ENCODE data around the gene SYNE2. TPM values are rescaled to one million over a fixed set of nuclear protein-coding genes. Genes with fewer than 3 reads are reported as not detected.

Gene SYNE2
- total and polyA plus RNA-seq, 10 of the 15 experiments (the other 5 are each of a cell fraction or from before 2014, with no cell fraction given), result 2.1 to 52.7 (median 38.1) TPM

DNA sequence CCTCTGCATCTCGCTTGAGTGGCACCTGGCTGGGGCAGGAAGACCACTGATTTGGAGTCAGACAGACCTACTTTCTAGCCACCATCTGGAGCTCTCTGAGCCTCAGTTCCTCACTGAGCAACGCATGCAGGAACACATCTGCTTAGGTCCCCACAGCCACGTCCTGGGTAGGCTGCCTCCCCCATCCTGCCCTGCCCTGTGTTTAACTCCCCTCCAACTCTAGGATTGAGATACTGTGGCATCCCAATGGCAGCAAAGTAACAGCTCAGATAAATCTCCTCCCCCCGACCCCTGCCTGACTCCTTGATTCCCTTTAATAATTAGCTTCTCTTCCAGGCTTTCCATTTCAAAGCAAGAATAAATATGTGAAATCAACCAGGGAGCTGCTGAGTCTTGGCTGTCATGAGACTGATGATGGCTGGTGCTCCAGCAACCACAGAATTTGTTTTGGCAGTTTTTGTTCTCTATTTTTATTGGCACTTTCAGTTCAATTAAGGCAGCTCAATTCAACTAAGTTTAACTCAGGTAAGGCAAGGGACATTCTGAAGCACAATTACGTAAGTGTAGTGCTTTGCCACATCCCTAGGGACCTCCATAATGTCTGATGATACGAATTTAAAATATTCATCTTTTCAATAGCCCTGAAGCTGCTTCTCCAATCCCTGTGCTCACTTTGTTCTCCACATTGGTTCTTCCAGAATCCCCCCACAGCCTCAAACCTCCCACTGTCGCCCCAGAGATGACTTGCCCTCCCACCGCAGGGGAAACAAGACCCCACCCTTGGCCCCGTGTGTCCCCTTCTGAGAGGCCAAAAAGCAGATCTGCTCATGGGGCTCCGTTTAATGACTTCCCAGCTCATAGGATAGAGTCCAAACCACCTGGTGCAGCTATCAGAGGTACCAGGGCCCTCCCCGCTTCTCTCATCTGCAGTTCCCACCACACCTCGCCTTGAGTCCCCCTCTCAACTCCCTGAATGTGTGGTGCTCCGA, 383.1 kb downstream of the SYNE2 start (continued):
- TF ChIP-seq HDAC2 (IDR thresholded peaks at IDR 0.05) (no peak), SUZ12 (IDR thresholded peaks at IDR 0.05; ENCODE audit: unreplicated experiment) (no peak), YY1 (IDR thresholded peaks at IDR 0.05; ENCODE audit: low read depth, low read length) (peak; percentile 49; the same call in 1 of the 2 replicates), TCF3 (IDR thresholded peaks at IDR 0.05; ENCODE audit: borderline replicate concordance, insufficient read depth, low read depth, low read length) (0 out of 2 replicates have a peak, but pooled peaks have one; percentile 57), ZZZ3 (IDR thresholded peaks at IDR 0.05; ENCODE audit: control insufficient read depth, insufficient read length, low read depth) (no peak), BHLHE40 (IDR thresholded peaks at IDR 0.05; ENCODE audit: borderline replicate concordance in 1 of 2, low read depth in 2 of 2, low read length in 1 of 2) (peak; percentile 48 to 84), CREM (IDR thresholded peaks at IDR 0.05; ENCODE audit: low read depth) (peak; percentile 56; the same call in 1 of the 2 replicates), FOXK2 (IDR thresholded peaks at IDR 0.05) (no peak), MYC (IDR thresholded peaks at IDR 0.05; ENCODE audit: insufficient read depth, insufficient read length, insufficient replicate concordance, low read length, severe bottlenecking) (peak; percentile 28), BCL11A (IDR thresholded peaks at IDR 0.05; ENCODE audit: low read depth, low read length) (peak; percentile 50; the same call in 1 of the 2 replicates), PAX5 (IDR thresholded peaks at IDR 0.05; ENCODE audit: borderline replicate concordance, low read depth, low read length) (peak; percentile 60; the same call in 1 of the 2 replicates), NBN (IDR thresholded peaks at IDR 0.05) (peak; percentile 63; the same call in 1 of the 2 replicates), TAF1 (IDR thresholded peaks at IDR 0.05; ENCODE audit: borderline replicate concordance, low read depth, low read length) (0 out of 2 replicates have a peak, but pooled peaks have one; percentile 25), RUNX3 (IDR thresholded peaks at IDR 0.05; ENCODE audit: low read length) (peak; percentile 93), ZBED1 (IDR thresholded peaks at IDR 0.05; ENCODE audit: borderline replicate concordance) (peak; percentile 66; the same call in 1 of the 2 replicates), POLR2A (IDR thresholded peaks at IDR 0.05; ENCODE audit: low read depth, low read length) (peak; percentile 76), PML (IDR thresholded peaks at IDR 0.05; ENCODE audit: low read length) (no peak), SUPT20H (IDR thresholded peaks at IDR 0.05; ENCODE audit: borderline replicate concordance, control insufficient read depth, low read depth, low read length) (no peak), MEF2B (IDR thresholded peaks at IDR 0.05; ENCODE audit: partially characterized antibody, poor library complexity, severe bottlenecking) (peak; percentile 97)
- TF ChIP-seq, protein P1, sequence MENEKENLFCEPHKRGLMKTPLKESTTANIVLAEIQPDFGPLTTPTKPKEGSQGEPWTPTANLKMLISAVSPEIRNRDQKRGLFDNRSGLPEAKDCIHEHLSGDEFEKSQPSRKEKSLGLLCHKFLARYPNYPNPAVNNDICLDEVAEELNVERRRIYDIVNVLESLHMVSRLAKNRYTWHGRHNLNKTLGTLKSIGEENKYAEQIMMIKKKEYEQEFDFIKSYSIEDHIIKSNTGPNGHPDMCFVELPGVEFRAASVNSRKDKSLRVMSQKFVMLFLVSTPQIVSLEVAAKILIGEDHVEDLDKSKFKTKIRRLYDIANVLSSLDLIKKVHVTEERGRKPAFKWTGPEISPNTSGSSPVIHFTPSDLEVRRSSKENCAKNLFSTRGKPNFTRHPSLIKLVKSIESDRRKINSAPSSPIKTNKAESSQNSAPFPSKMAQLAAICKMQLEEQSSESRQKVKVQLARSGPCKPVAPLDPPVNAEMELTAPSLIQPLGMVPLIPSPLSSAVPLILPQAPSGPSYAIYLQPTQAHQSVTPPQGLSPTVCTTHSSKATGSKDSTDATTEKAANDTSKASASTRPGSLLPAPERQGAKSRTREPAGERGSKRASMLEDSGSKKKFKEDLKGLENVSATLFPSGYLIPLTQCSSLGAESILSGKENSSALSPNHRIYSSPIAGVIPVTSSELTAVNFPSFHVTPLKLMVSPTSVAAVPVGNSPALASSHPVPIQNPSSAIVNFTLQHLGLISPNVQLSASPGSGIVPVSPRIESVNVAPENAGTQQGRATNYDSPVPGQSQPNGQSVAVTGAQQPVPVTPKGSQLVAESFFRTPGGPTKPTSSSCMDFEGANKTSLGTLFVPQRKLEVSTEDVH (IDR thresholded peaks at IDR 0.05; ENCODE audit: low read depth, partially characterized antibody), result no peak
- TF ChIP-seq, protein P2, sequence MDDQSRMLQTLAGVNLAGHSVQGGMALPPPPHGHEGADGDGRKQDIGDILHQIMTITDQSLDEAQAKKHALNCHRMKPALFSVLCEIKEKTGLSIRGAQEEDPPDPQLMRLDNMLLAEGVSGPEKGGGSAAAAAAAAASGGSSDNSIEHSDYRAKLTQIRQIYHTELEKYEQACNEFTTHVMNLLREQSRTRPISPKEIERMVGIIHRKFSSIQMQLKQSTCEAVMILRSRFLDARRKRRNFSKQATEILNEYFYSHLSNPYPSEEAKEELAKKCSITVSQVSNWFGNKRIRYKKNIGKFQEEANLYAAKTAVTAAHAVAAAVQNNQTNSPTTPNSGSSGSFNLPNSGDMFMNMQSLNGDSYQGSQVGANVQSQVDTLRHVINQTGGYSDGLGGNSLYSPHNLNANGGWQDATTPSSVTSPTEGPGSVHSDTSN (IDR thresholded peaks at IDR 0.05; ENCODE audit: insufficient replicate concordance, low read depth, low read length), result peak; percentile 82
- TF ChIP-seq, protein P3, sequence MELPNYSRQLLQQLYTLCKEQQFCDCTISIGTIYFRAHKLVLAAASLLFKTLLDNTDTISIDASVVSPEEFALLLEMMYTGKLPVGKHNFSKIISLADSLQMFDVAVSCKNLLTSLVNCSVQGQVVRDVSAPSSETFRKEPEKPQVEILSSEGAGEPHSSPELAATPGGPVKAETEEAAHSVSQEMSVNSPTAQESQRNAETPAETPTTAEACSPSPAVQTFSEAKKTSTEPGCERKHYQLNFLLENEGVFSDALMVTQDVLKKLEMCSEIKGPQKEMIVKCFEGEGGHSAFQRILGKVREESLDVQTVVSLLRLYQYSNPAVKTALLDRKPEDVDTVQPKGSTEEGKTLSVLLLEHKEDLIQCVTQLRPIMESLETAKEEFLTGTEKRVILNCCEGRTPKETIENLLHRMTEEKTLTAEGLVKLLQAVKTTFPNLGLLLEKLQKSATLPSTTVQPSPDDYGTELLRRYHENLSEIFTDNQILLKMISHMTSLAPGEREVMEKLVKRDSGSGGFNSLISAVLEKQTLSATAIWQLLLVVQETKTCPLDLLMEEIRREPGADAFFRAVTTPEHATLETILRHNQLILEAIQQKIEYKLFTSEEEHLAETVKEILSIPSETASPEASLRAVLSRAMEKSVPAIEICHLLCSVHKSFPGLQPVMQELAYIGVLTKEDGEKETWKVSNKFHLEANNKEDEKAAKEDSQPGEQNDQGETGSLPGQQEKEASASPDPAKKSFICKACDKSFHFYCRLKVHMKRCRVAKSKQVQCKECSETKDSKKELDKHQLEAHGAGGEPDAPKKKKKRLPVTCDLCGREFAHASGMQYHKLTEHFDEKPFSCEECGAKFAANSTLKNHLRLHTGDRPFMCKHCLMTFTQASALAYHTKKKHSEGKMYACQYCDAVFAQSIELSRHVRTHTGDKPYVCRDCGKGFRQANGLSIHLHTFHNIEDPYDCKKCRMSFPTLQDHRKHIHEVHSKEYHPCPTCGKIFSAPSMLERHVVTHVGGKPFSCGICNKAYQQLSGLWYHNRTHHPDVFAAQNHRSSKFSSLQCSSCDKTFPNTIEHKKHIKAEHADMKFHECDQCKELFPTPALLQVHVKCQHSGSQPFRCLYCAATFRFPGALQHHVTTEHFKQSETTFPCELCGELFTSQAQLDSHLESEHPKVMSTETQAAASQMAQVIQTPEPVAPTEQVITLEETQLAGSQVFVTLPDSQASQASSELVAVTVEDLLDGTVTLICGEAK (IDR thresholded peaks at IDR 0.05; ENCODE audit: borderline replicate concordance), result 0 out of 2 replicates have a peak, but pooled peaks have one; percentile 31
